Mucosa of descending colon (tissue), 3 donors: ENCODE results near the gene PPP1R3F. TPM values are rescaled to one million over a fixed set of nuclear protein-coding genes. Genes with fewer than 3 reads are reported as not detected.

Experiments
- ATAC-seq: fragments of 200-7000 bp; cut with Tn5 transposase; one replicate; pipeline ENCODE4 v1.9.1; 2020; ENCODE audit warnings: mild to moderate bottlenecking, moderate library complexity
- DNase-seq, 3 donors: peaks; one replicate each; pipeline ENCODE4 v3.0.0-alpha.2; 2020
- H3K36me3 ChIP-seq: fragments of 200-600 bp; one replicate; pipeline ENCODE4 v1.8.0; 2021; ENCODE audit warnings: low read depth, mild to moderate bottlenecking
- H3K4me1 ChIP-seq: fragments of 200-600 bp; one replicate; pipeline ENCODE4 v1.8.0; 2021; ENCODE audit warnings: low read depth, mild to moderate bottlenecking
- H3K4me3 ChIP-seq: fragments of 200-600 bp; one replicate; pipeline ENCODE4 v1.8.0; 2021; ENCODE audit warnings: mild to moderate bottlenecking
- H3K9me3 ChIP-seq: fragments of 200-600 bp; one replicate; pipeline ENCODE4 v1.8.0; 2021; ENCODE audit warnings: mild to moderate bottlenecking
- CTCF ChIP-seq: fragments of 200-600 bp; IDR thresholded peaks from one replicate; pipeline ENCODE4 v1.8.0; 2022; ENCODE audit warnings: antibody characterized with exemption, mild to moderate bottlenecking
- intact Hi-C, 2 donors: fragments of 100-400 bp; cut with DNase I in 1 of 2; cut with micrococcal nuclease in 1 of 2; formaldehyde crosslinking; loops; one replicate each; pipeline versions ENCODE4 v1.11.0 to v1.11.1; 2022; cut with DNase I, micrococcal nuclease
- long read RNA-seq, 2 donors: library from polyadenylated mRNA; unstranded; transcript quantifications; one replicate each; pipeline ENCODE4 v2.0.0, GENCODE V29; 2019 to 2021
- total RNA-seq, 3 donors: library from RNA; stranded (reverse); fragmentation: NEBNext Ultra II Directional in 2 of 3; extraction: Animal tissue kit (Norgen Biotek cat#: 25700) in 2 of 3; gene quantifications; one replicate each; pipeline versions ENCODE4 v1.2.1 to v1.2.4, GENCODE V29; 2021 to 2023
- donor health status: DM: no; HTN: no; CAD: no; lungs with moderate emphysema.
- donor health status: DM: no; HTN: no; CAD: no.
- donor health status: DM: no; HTN: yes; CAD: no.

Gene PPP1R3F
- total RNA-seq = 1 to 10 TPM; 2.3 to 8.3 (median 3.0) TPM
- long read RNA-seq, donor 1, transcript PPP1R3F-201 (4 exons, 3,421 nt) = major isoform, 10 of 38 reads
- long read RNA-seq, donor 1, partial matches to known transcripts = 4 of 38 reads
- long read RNA-seq, donor 1, other reads (novel, unspliced or antisense) = 23 of 38 reads
- long read RNA-seq, donor 2 = 0 reads

- peak; percentile 24 for ATAC-seq
- Histone ChIP-seq H3K36me3 (no peaks in the 10 kb centered on the region), H3K4me1 (peaks cover 7% of the 10 kb centered on the region), H3K4me3 (peak within 1 kb of the TSS; percentile 42), H3K9me3 (no peaks in the 10 kb centered on the region)
- no peak for TF ChIP-seq CTCF
- DNase-seq = peak in 1 of 3 donors; percentile 9
- intact Hi-C loops = no loop called here
Observed at GRCh38 chrX:49269767-49270248, at the start of gene PPP1R3F. TSS of gene PPP1R3F (plus strand) at chrX:49269793. CDS start at chrX:49269870, 77 bp downstream.

- intact Hi-C loops = no loop called here
- no peak for TF ChIP-seq CTCF
- DNase-seq (no peak), ATAC-seq (no peak)
- H3K9me3 ChIP-seq = no peaks in the 10 kb centered on the region
- no peaks in the 10 kb centered on the region for H3K36me3 ChIP-seq
- no peak overlapping the region for H3K4me3 ChIP-seq
- H3K4me1 ChIP-seq = no peaks in the 10 kb centered on the region
Observed at GRCh38 chrX:49220100-49220499, 49.5 kb upstream of the PPP1R3F start.

DNA sequence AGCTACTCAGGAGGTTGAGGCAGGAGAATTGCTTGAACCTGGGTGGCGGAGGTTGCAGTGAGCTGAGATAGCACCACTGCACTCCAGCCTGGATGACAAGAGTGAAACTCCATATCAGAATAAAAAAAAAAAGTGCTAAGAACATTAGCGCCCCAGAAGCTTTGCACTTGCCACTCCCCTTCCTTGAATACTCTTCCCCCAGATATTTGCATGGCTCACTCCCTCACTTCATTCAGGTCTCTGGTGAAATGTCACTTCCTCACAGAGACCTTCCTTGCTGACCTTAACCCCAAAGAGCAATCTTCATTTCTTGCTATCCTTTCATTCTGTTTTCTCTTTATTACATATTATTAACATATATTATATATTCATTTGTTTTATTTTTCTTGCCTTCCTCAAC, 47.7 kb upstream of the PPP1R3F start:
- H3K9me3 ChIP-seq = no peaks in the 10 kb centered on the region
- intact Hi-C loops = no loop called here
- TF ChIP-seq CTCF = no peak
- no peak overlapping the region for H3K4me3 ChIP-seq
- DNase-seq (no peak), ATAC-seq (no peak)
- no peaks in the 10 kb centered on the region for H3K4me1 ChIP-seq
- H3K36me3 ChIP-seq = no peaks in the 10 kb centered on the region

GRCh38 chrX:49225858-49226257, 43.7 kb upstream of the PPP1R3F start:
- intact Hi-C loops = no loop called here
- no peak for TF ChIP-seq CTCF
- Histone ChIP-seq H3K4me3 (no peak overlapping the region), H3K9me3 (no peaks in the 10 kb centered on the region), H3K4me1 (no peaks in the 10 kb centered on the region), H3K36me3 (no peaks in the 10 kb centered on the region)
- DNase-seq = no peak
- no peak for ATAC-seq

- no peaks in the 10 kb centered on the region for H3K9me3 ChIP-seq
- no peak for DNase-seq
- no peak overlapping the region for H3K4me3 ChIP-seq
- intact Hi-C loops = no loop called here
- ATAC-seq = no peak
- no peaks in the 10 kb centered on the region for H3K36me3 ChIP-seq
- TF ChIP-seq CTCF = no peak
- no peaks in the 10 kb centered on the region for H3K4me1 ChIP-seq
Observed at GRCh38 chrX:49226946-49227345, 42.6 kb upstream of the PPP1R3F start.

GRCh38 chrX:49227726-49228125, 41.9 kb upstream of the PPP1R3F start:
- Histone ChIP-seq H3K36me3 (no peaks in the 10 kb centered on the region), H3K9me3 (no peaks in the 10 kb centered on the region), H3K4me3 (no peak overlapping the region), H3K4me1 (no peaks in the 10 kb centered on the region)
- intact Hi-C loops = no loop called here
- no peak for ATAC-seq
- no peak for TF ChIP-seq CTCF
- DNase-seq = no peak
